Osteoblast (primary cell): ENCODE data around the gene FAM162A. TPM values are rescaled to one million over a fixed set of nuclear protein-coding genes. Genes with fewer than 3 reads are reported as not detected.

Source experiments
- DNase-seq: peaks from one replicate; pipeline ENCODE4 v3.0.0; 2011; ENCODE audit warnings: low spot score, mixed read lengths; ENCODE audit not compliant: insufficient read length; ENCODE audit errors: missing footprints
- H2AFZ ChIP-seq: 2 replicates; pipeline ENCODE4 v1.6.0; 2011; ENCODE audit warnings: mild to moderate bottlenecking, low read length
- H3K27ac ChIP-seq: 2 replicates; pipeline ENCODE4 v1.5.1; 2011; ENCODE audit warnings: mild to moderate bottlenecking, low read depth, low read length, moderate library complexity
- H3K27me3 ChIP-seq: 2 replicates; pipeline ENCODE4 v1.6.0; 2012; ENCODE audit warnings: mild to moderate bottlenecking, control low read depth, inconsistent platforms, low read length, moderate library complexity; ENCODE audit not compliant: insufficient read depth
- H3K36me3 ChIP-seq: 2 replicates; pipeline ENCODE4 v1.5.1; 2011; ENCODE audit warnings: mild to moderate bottlenecking, low read length, control low read depth, moderate library complexity; ENCODE audit not compliant: insufficient read depth
- H3K4me1 ChIP-seq: 2 replicates; pipeline ENCODE4 v1.5.1; 2011; ENCODE audit warnings: mild to moderate bottlenecking, low read length, control low read depth, moderate library complexity; ENCODE audit not compliant: insufficient read depth
- H3K4me2 ChIP-seq: 2 replicates; pipeline ENCODE4 v1.6.0; 2011; ENCODE audit warnings: mild to moderate bottlenecking, low read length; ENCODE audit not compliant: insufficient read depth
- H3K4me3 ChIP-seq: fragments of 200-600 bp; sonication (generic); 3 replicates; pipeline ENCODE4 v1.5.1; 2012; ENCODE audit warnings: mild to moderate bottlenecking, low read length, inconsistent platforms; ENCODE audit not compliant: insufficient read depth
- H3K79me2 ChIP-seq: 2 replicates; pipeline ENCODE4 v1.6.0; 2012; ENCODE audit warnings: mild to moderate bottlenecking, low read length, control low read depth, inconsistent platforms; ENCODE audit not compliant: insufficient read depth
- H3K9me3 ChIP-seq: 2 replicates; pipeline ENCODE4 v1.5.1; 2011; ENCODE audit warnings: low read depth, low read length, control low read depth
- H4K20me1 ChIP-seq: 2 replicates; pipeline ENCODE4 v1.6.0; 2012; ENCODE audit warnings: mild to moderate bottlenecking, low read length, control low read depth; ENCODE audit not compliant: insufficient read depth
- total RNA-seq: library from RNA; depleted of rRNA; stranded (reverse); fragments of >200 nt; gene quantifications from 2 replicates; pipeline ENCODE4 v1.2.3, GENCODE V29; 2012
- TF ChIP-seq, protein P1 (sequence below): IDR thresholded peaks from 2 replicates; pipeline ENCODE4 v1.5.1; 2011; ENCODE audit warnings: mild to moderate bottlenecking, low read depth, low read length, moderate library complexity; ENCODE audit errors: extremely low read depth

The FAM162A gene
- total RNA-seq, 1 donor, result 6.5 TPM

DNA sequence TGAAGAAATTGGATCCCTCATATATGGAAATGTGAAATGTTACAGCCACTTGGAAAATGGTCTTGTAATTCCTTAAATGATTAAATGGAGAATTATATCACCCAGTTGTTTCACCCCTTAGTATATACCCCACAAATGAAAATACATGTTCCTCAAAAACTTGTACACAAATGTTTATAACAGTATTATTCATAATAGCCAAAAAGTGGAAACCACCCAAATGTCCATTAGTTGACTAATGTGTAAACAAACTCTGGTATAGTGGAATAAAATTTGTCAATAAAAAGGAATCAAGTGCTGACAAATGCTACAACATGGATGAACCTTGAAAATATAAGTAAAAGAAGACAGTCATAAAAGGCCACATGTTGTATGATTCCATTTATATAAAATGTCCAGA lies 12.5 kb downstream of the FAM162A start:
- no peak overlapping the region for H3K27ac ChIP-seq
- no peak overlapping the region for H2AFZ ChIP-seq
- TF ChIP-seq, protein P1, sequence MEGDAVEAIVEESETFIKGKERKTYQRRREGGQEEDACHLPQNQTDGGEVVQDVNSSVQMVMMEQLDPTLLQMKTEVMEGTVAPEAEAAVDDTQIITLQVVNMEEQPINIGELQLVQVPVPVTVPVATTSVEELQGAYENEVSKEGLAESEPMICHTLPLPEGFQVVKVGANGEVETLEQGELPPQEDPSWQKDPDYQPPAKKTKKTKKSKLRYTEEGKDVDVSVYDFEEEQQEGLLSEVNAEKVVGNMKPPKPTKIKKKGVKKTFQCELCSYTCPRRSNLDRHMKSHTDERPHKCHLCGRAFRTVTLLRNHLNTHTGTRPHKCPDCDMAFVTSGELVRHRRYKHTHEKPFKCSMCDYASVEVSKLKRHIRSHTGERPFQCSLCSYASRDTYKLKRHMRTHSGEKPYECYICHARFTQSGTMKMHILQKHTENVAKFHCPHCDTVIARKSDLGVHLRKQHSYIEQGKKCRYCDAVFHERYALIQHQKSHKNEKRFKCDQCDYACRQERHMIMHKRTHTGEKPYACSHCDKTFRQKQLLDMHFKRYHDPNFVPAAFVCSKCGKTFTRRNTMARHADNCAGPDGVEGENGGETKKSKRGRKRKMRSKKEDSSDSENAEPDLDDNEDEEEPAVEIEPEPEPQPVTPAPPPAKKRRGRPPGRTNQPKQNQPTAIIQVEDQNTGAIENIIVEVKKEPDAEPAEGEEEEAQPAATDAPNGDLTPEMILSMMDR, result no peak
- H3K27me3 ChIP-seq, result no peaks in the 10 kb centered on the region
- no peak overlapping the region for H3K4me3 ChIP-seq
- no peaks in the 10 kb centered on the region for H3K4me1 ChIP-seq
- DNase-seq, result no peak
- H3K9me3 ChIP-seq, result no peaks in the 10 kb centered on the region
- H3K36me3 ChIP-seq, result no peaks in the 10 kb centered on the region
- no peaks in the 10 kb centered on the region for H4K20me1 ChIP-seq
- H3K79me2 ChIP-seq, result no peaks in the 10 kb centered on the region
- no peak overlapping the region for H3K4me2 ChIP-seq

DNA sequence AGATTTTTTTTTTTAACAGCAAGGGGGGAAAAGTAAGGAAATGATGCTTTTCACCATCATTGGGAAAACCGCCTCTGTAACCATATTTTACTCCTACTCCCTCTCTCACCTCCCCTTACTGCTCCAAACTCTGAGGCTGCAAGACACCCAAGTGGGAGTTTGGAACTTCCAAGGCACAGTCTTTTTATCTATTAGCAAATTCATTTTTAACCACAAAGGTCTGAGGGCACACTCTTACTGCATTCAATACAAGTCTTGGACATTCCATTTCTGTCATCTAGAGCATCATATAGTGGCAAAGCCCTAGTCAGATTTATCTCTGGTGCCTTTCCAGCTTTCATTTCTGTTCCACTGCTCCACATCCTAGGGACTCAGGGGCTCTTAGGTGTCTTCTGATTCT lies 13.2 kb downstream of the FAM162A start:
- TF ChIP-seq, protein P1, result no peak

DNA sequence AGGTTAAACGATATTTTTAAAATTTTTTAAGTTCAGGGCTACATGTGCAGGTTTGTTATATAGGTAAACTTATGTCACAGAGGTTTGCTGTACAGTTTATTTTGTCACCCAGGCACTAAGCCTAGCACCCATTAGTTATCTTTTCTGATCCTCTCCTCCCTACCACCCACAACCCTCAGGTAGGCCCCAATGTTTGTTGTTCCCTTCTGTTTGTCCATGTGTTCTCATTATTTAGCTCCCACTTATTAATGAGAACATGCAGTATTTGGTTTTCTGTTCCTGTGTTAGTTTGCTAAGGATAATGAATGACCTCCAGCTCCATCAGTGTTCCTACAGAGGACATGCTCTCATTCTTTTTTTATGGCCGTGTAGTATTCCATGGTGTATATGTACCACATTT lies 14.9 kb downstream of the FAM162A start:
- H3K27ac ChIP-seq, result no peak overlapping the region
- no peak for DNase-seq
- no peak overlapping the region for H2AFZ ChIP-seq
- no peaks in the 10 kb centered on the region for H3K9me3 ChIP-seq
- H3K36me3 ChIP-seq, result no peaks in the 10 kb centered on the region
- no peak overlapping the region for H3K4me2 ChIP-seq
- TF ChIP-seq, protein P1, result no peak
- no peaks in the 10 kb centered on the region for H3K4me1 ChIP-seq
- no peaks in the 10 kb centered on the region for H4K20me1 ChIP-seq
- H3K79me2 ChIP-seq, result no peaks in the 10 kb centered on the region
- H3K4me3 ChIP-seq, result no peak overlapping the region
- H3K27me3 ChIP-seq, result no peaks in the 10 kb centered on the region

More for the DNA sequence above, 13.2 kb downstream of the FAM162A start:
- H3K4me3 ChIP-seq, result no peak overlapping the region
- no peak overlapping the region for H2AFZ ChIP-seq
- no peak overlapping the region for H3K4me2 ChIP-seq
- H3K79me2 ChIP-seq, result no peaks in the 10 kb centered on the region
- no peaks in the 10 kb centered on the region for H3K36me3 ChIP-seq
- DNase-seq, result no peak
- H3K4me1 ChIP-seq, result no peaks in the 10 kb centered on the region
- no peaks in the 10 kb centered on the region for H4K20me1 ChIP-seq
- H3K27ac ChIP-seq, result no peak overlapping the region
- H3K27me3 ChIP-seq, result no peaks in the 10 kb centered on the region
- no peaks in the 10 kb centered on the region for H3K9me3 ChIP-seq

DNA sequence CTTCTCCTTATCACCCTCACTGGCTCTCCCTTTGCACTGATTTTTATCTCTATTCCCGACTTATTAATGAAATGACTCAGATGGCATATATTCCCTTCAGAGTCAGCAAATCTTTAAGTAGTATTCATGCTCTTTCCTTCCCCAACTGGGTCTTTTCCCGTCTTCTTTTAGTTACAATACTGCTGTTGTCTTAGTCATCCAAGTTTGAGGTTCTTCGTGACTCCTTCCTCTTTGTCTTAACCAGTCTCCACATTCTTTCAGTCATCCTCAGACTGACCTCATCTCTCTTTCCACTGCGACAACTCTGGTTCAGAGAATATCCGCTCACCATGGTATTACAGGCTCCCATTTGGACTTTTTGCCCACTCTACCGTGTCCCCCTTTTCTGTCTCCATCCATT lies 19.5 kb downstream of the FAM162A start:
- no peaks in the 10 kb centered on the region for H3K9me3 ChIP-seq
- TF ChIP-seq, protein P1, result no peak
- no peak overlapping the region for H2AFZ ChIP-seq
- DNase-seq, result peak; percentile 46
- no peak overlapping the region for H3K4me2 ChIP-seq
- H3K4me3 ChIP-seq, result no peak overlapping the region
- no peaks in the 10 kb centered on the region for H3K27me3 ChIP-seq
- H3K36me3 ChIP-seq, result peaks cover 2% of the 10 kb centered on the region
- H3K27ac ChIP-seq, result no peak overlapping the region
- no peaks in the 10 kb centered on the region for H4K20me1 ChIP-seq
- H3K79me2 ChIP-seq, result no peaks in the 10 kb centered on the region
- H3K4me1 ChIP-seq, result no peaks in the 10 kb centered on the region
